Activated CD4-positive, alpha-beta T cell treated with anti-CD3 and anti-CD28 coated beads for 1 hour (primary cell): ENCODE data around the gene CCDC27.

Experiments
- DNase-seq: peaks from one replicate; pipeline ENCODE4 v3.0.0-alpha.2; 2020

CCDC27 gene

GRCh38 chr1:3778590-3779264 is 26.5 kb downstream of the CCDC27 start:
- DNase-seq, result no peak

- DNase-seq, result no peak
These were observed 27.1 kb downstream of the CCDC27 start for GRCh38 chr1:3779265-3779911.

GRCh38 chr1:3779912-3780416 is 27.7 kb downstream of the CCDC27 start:
- DNase-seq, result no peak

- no peak for DNase-seq
These were observed 28.7 kb downstream of the CCDC27 start for GRCh38 chr1:3780901-3781300.

GRCh38 chr1:3783651-3784474 is 31.6 kb downstream of the CCDC27 start:
- DNase-seq, result no peak

- no peak for DNase-seq
These were observed 32.8 kb downstream of the CCDC27 start for GRCh38 chr1:3785045-3785444.

GRCh38 chr1:3785456-3786157 is 33.4 kb downstream of the CCDC27 start:
- no peak for DNase-seq

- DNase-seq, result no peak
These were observed 34.5 kb downstream of the CCDC27 start for GRCh38 chr1:3786468-3787348.

- DNase-seq, result no peak
These were observed 35.1 kb downstream of the CCDC27 start for GRCh38 chr1:3787349-3787715.

GRCh38 chr1:3787745-3788605 is 35.7 kb downstream of the CCDC27 start:
- no peak for DNase-seq

- no peak for DNase-seq
These were observed 36.6 kb downstream of the CCDC27 start for GRCh38 chr1:3788756-3789420.

GRCh38 chr1:3789421-3790300 is 37.4 kb downstream of the CCDC27 start:
- DNase-seq, result no peak

GRCh38 chr1:3790500-3790923 is 38.3 kb downstream of the CCDC27 start:
- no peak for DNase-seq

GRCh38 chr1:3790952-3791351 is 38.7 kb downstream of the CCDC27 start:
- no peak for DNase-seq

- DNase-seq, result no peak
These were observed 43.4 kb downstream of the CCDC27 start for GRCh38 chr1:3795453-3796214.

GRCh38 chr1:3796215-3797061 is 44.2 kb downstream of the CCDC27 start, which contains the start of gene LRRC47:
TSS of gene LRRC47 (minus strand) at chr1:3796498. CDS start at chr1:3796476, 22 bp downstream.
- peak; percentile 91 for DNase-seq

GRCh38 chr1:3799976-3800685 is 47.9 kb downstream of the CCDC27 start:
- no peak for DNase-seq
